Suprapubic skin (tissue), 4 donors: ENCODE data around the gene CPNE5. TPM values are rescaled to one million over a fixed set of nuclear protein-coding genes. Genes with fewer than 3 reads are reported as not detected.

Experiments used
- DNase-seq, 2 donors: peaks; one replicate each; pipeline ENCODE4 v3.0.0-alpha.2; 2019; ENCODE audit warnings: low spot score in 2 of 2
- H3K27ac ChIP-seq: fragments of 200-600 bp; sonication (generic); one replicate; pipeline ENCODE4 v1.5.1; 2019
- H3K27me3 ChIP-seq: fragments of 200-600 bp; sonication (generic); one replicate; pipeline ENCODE4 v1.5.1; 2019
- H3K36me3 ChIP-seq: fragments of 200-600 bp; sonication (generic); one replicate; pipeline ENCODE4 v1.5.1; 2019
- H3K4me1 ChIP-seq: fragments of 200-600 bp; sonication (generic); one replicate; pipeline ENCODE4 v1.5.1; 2019
- H3K4me3 ChIP-seq: fragments of 200-600 bp; sonication (generic); one replicate; pipeline ENCODE4 v1.5.1; 2019; ENCODE audit warnings: mild to moderate bottlenecking
- H3K9me3 ChIP-seq: fragments of 200-600 bp; sonication (generic); one replicate; pipeline ENCODE4 v1.5.1; 2019
- CTCF ChIP-seq, 2 donors: fragments of 200-600 bp in 1 of 2; fragments of 450-650 bp in 1 of 2; sonication (generic) in 1 of 2; IDR thresholded peaks; one replicate each; pipeline ENCODE4 v1.5.1; 2016 to 2019; ENCODE audit warnings: antibody characterized with exemption in 2 of 2, mild to moderate bottlenecking in 1 of 2, moderate library complexity in 1 of 2
- EP300 ChIP-seq: sonication (generic); formaldehyde crosslinking; IDR thresholded peaks from one replicate; pipeline ENCODE4 v1.6.1; 2017; ENCODE audit warnings: antibody characterized with exemption
- POLR2A ChIP-seq, 2 donors: fragments of 450-650 bp; IDR thresholded peaks; one replicate each; pipeline ENCODE4 v1.6.1; 2017; ENCODE audit warnings: antibody characterized with exemption in 2 of 2, mild to moderate bottlenecking in 2 of 2, moderate library complexity in 2 of 2
- POLR2AphosphoS5 ChIP-seq, 3 donors: sonication (generic); formaldehyde crosslinking; IDR thresholded peaks; one replicate each; pipeline ENCODE4 v1.6.1; 2017; ENCODE audit warnings: antibody characterized with exemption in 3 of 3
- WGBS: methylation state at CpG from one replicate; pipeline ENCODE4 v1.1.5; 2018; 5-methylcytosine and 5-hydroxymethylcytosine counted together
- total RNA-seq, 4 donors: library from RNA; depleted of rRNA; stranded (reverse); fragments of >200 nt; gene quantifications; one replicate each; pipeline ENCODE4 v1.1.0, GENCODE V29; 2016

The CPNE5 gene
- 1 to 10 TPM in 2 of 4 donors, under 1 TPM in 2; 0.48 to 1.2 (median 0.90) TPM for total RNA-seq

GRCh38 chr6:36838896-36839748, at the start of gene CPNE5:
Gene CPNE5 (minus strand): TSS chr6:36839444. CDS start chr6:36839377, 67 bp downstream.
- Histone ChIP-seq H3K36me3 (no peaks in the 10 kb centered on the region), H3K4me3 (peak within 1 kb of the TSS; percentile 68), H3K27ac (no peak within 1 kb of the TSS), H3K27me3 (peaks cover 8% of the 10 kb centered on the region), H3K9me3 (no peaks in the 10 kb centered on the region), H3K4me1 (peaks cover 44% of the 10 kb centered on the region)
- no peak for TF ChIP-seq POLR2A (IDR thresholded peaks at IDR 0.05)
- no peak for TF ChIP-seq POLR2AphosphoS5 (IDR thresholded peaks at IDR 0.05)
- TF ChIP-seq EP300 = no peak
- no peak for TF ChIP-seq CTCF (IDR thresholded peaks at IDR 0.05)
- no peak for DNase-seq
- WGBS = 10% methylated on average over 29 of the region's 57 CpGs

- no peaks in the 10 kb centered on the region for H3K9me3 ChIP-seq
- WGBS = 94% methylated on average over 7 of the region's 7 CpGs
- TF ChIP-seq CTCF (IDR thresholded peaks at IDR 0.05) (no peak), POLR2A (IDR thresholded peaks at IDR 0.05) (no peak), EP300 (no peak), POLR2AphosphoS5 (IDR thresholded peaks at IDR 0.05) (no peak)
These were observed 48.9 kb upstream of the CPNE5 start for GRCh38 chr6:36888115-36888643.

GRCh38 chr6:36886950-36887618, 47.8 kb upstream of the CPNE5 start:
- no peak for DNase-seq
- H3K4me3 ChIP-seq = peak overlapping the region; percentile 85
- 63% methylated on average over 10 of the region's 10 CpGs for WGBS
- H3K9me3 ChIP-seq = no peaks in the 10 kb centered on the region
- H3K36me3 ChIP-seq = peaks cover 2% of the 10 kb centered on the region
- no peak overlapping the region for H3K27ac ChIP-seq
- TF ChIP-seq POLR2A (IDR thresholded peaks at IDR 0.05) (no peak), CTCF (IDR thresholded peaks at IDR 0.05) (no peak), EP300 (no peak), POLR2AphosphoS5 (IDR thresholded peaks at IDR 0.05) (no peak)
- H3K27me3 ChIP-seq = no peaks in the 10 kb centered on the region
- peaks cover 22% of the 10 kb centered on the region for H3K4me1 ChIP-seq

More at GRCh38 chr6:36888115-36888643, 48.9 kb upstream of the CPNE5 start:
- no peak overlapping the region for H3K27ac ChIP-seq
- DNase-seq = no peak
- no peak overlapping the region for H3K4me3 ChIP-seq
- H3K36me3 ChIP-seq = peaks cover 9% of the 10 kb centered on the region
- H3K4me1 ChIP-seq = peaks cover 22% of the 10 kb centered on the region
- H3K27me3 ChIP-seq = no peaks in the 10 kb centered on the region

GRCh38 chr6:36885461-36886401, 46.5 kb upstream of the CPNE5 start, which contains the start of gene C6orf89:
Gene C6orf89 (plus strand): TSS chr6:36885952. CDS start chr6:36899445, 13,493 bp downstream.
- Histone ChIP-seq H3K36me3 (no peaks in the 10 kb centered on the region), H3K27me3 (no peaks in the 10 kb centered on the region), H3K27ac (peak within 1 kb of the TSS; percentile 88), H3K9me3 (no peaks in the 10 kb centered on the region), H3K4me1 (peaks cover 22% of the 10 kb centered on the region), H3K4me3 (peak within 1 kb of the TSS; percentile 85)
- no peak for TF ChIP-seq EP300
- TF ChIP-seq CTCF (IDR thresholded peaks at IDR 0.05) = peak; percentile 77 to 91
- TF ChIP-seq POLR2A (IDR thresholded peaks at IDR 0.05) = peak in 1 of 2 donors; percentile 67
- peak in 2 of 3 donors; percentile 89 to 96 for TF ChIP-seq POLR2AphosphoS5 (IDR thresholded peaks at IDR 0.05)
- 4% methylated on average over 29 of the region's 48 CpGs for WGBS
- DNase-seq = peak; percentile 99 to 100
